Nephron (organoid): Measurements from ENCODE around the gene DENND1B.

ENCODE experiments used
- H3K27ac Mint-ChIP-seq, 3 experiments: 2 replicates each; pipeline ENCODE4 v1.8.0; 2020; ENCODE audit warnings: mixed read lengths in 3 of 3, mild to moderate bottlenecking in 2 of 3, moderate library complexity in 1 of 3
- H3K27me3 Mint-ChIP-seq: 2 replicates; pipeline ENCODE4 v1.8.0; 2021; ENCODE audit warnings: low read depth, mild to moderate bottlenecking, moderate library complexity, mixed read lengths
- H3K36me3 Mint-ChIP-seq: 2 replicates; pipeline ENCODE4 v1.8.0; 2020; ENCODE audit warnings: low read depth, mixed read lengths
- H3K4me1 Mint-ChIP-seq: 2 replicates; pipeline ENCODE4 v1.8.0; 2020; ENCODE audit warnings: mixed read lengths
- H3K4me3 Mint-ChIP-seq, 3 experiments: 2 replicates each; pipeline ENCODE4 v1.8.0; 2020; ENCODE audit warnings: mild to moderate bottlenecking in 3 of 3, mixed read lengths in 3 of 3, moderate library complexity in 2 of 3
- H3K9me3 Mint-ChIP-seq: 2 replicates; pipeline ENCODE4 v1.8.0; 2020; ENCODE audit warnings: mixed read lengths
- TF ChIP-seq, protein P1 (sequence below), 3 experiments: fragments of 200-600 bp; sonication (generic); IDR thresholded peaks; one replicate each; pipeline ENCODE4 v1.5.0; 2021; ENCODE audit warnings: antibody characterized with exemption in 3 of 3; ENCODE audit not compliant: unreplicated experiment in 3 of 3

The DENND1B gene

DNA sequence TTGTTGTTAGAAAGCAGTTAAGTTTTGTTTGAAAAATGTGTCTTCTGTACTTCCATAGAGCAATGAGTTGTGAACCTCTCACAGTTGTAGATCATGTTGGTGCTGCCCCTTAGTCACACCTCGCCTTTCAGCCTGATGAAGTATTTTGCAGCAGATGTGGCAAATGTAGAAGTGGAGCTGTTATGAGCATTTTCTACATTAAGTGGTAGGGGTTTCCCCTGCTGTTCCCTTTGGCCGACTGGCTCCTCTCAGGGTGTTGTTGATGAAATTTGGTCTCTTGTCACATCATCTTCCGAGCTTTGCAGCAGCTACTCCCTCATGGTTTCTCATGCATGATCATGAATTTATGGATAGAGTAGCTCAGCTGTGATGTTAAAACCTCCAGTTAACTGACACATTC is 33.6 kb upstream of the DENND1B start:
- Mint-ChIP-seq H3K4me1 (no peaks in the 10 kb centered on the region), H3K36me3 (no peaks in the 10 kb centered on the region), H3K27me3 (peaks cover 27% of the 10 kb centered on the region), H3K4me3 (no peak overlapping the region), H3K27ac (no peak overlapping the region), H3K9me3 (peaks cover 3% of the 10 kb centered on the region)
- TF ChIP-seq, protein P1, sequence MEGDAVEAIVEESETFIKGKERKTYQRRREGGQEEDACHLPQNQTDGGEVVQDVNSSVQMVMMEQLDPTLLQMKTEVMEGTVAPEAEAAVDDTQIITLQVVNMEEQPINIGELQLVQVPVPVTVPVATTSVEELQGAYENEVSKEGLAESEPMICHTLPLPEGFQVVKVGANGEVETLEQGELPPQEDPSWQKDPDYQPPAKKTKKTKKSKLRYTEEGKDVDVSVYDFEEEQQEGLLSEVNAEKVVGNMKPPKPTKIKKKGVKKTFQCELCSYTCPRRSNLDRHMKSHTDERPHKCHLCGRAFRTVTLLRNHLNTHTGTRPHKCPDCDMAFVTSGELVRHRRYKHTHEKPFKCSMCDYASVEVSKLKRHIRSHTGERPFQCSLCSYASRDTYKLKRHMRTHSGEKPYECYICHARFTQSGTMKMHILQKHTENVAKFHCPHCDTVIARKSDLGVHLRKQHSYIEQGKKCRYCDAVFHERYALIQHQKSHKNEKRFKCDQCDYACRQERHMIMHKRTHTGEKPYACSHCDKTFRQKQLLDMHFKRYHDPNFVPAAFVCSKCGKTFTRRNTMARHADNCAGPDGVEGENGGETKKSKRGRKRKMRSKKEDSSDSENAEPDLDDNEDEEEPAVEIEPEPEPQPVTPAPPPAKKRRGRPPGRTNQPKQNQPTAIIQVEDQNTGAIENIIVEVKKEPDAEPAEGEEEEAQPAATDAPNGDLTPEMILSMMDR (IDR thresholded peaks at IDR 0.05; ENCODE audit: unreplicated experiment in 3 of 3), result no peak

DNA sequence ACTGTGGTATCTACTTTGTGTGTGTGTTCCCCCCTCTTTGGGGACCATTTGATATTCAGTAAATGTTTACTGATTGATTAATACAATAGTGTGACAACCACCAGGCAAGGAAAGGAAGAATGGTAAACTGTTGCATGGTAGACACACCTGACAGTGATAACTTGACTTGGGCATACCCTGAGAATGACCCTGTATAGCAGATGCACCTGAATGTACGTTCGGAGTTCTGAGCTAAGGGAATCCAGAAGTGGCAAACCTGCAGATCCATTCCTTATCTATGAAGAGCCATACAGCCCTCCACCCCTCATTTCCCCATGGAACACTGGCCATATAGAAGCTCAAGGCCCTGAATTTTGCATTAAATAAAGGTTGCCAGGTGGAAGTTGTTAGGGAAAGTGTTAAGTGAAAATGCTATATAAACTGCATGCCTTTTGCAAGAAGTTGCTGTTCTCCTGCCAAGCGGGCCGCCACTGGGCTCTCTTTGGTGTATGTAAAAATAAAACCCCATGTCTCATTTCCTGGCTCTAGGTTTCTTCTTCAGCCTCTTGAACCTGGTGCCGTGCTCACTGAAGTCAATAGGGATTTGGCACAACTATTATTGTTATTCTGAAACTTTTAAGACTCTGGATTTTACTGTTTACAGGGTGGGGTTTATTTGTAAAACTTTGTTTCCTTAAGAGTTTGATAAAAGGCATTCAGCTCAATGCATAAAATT is 32.6 kb upstream of the DENND1B start:
- no peak overlapping the region for H3K4me3 Mint-ChIP-seq
- H3K4me1 Mint-ChIP-seq, result no peaks in the 10 kb centered on the region
- H3K27me3 Mint-ChIP-seq, result peaks cover 24% of the 10 kb centered on the region
- peaks cover under 1% of the 10 kb centered on the region for H3K9me3 Mint-ChIP-seq
- H3K36me3 Mint-ChIP-seq, result no peaks in the 10 kb centered on the region
- H3K27ac Mint-ChIP-seq, result no peak overlapping the region
- TF ChIP-seq, protein P1 (IDR thresholded peaks at IDR 0.05; ENCODE audit: unreplicated experiment in 3 of 3), result no peak

DNA sequence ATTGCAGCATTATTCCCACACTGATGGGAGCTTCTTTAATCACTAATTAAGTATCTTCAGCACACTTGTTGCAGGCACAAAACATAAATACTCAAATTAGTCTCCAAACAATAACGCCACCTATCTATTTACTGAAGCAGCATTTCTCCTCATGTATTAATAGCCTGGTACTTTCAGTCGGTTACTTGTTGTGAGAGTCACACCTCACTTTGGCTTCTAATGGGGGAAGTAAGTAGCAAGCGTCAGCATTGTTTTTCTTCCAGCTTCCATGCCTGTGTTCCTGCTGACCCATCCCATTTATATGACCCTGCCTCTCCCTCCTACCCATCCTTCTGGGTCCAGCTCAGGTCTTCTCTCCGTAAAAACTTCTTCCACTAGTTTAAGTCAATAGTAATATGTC is 31.9 kb upstream of the DENND1B start:
- H3K27me3 Mint-ChIP-seq, result peaks cover 23% of the 10 kb centered on the region
- no peak overlapping the region for H3K4me3 Mint-ChIP-seq
- no peaks in the 10 kb centered on the region for H3K9me3 Mint-ChIP-seq
- H3K36me3 Mint-ChIP-seq, result no peaks in the 10 kb centered on the region
- no peak overlapping the region for H3K27ac Mint-ChIP-seq
- H3K4me1 Mint-ChIP-seq, result no peaks in the 10 kb centered on the region
- TF ChIP-seq, protein P1 (IDR thresholded peaks at IDR 0.05; ENCODE audit: unreplicated experiment in 3 of 3), result no peak

DNA sequence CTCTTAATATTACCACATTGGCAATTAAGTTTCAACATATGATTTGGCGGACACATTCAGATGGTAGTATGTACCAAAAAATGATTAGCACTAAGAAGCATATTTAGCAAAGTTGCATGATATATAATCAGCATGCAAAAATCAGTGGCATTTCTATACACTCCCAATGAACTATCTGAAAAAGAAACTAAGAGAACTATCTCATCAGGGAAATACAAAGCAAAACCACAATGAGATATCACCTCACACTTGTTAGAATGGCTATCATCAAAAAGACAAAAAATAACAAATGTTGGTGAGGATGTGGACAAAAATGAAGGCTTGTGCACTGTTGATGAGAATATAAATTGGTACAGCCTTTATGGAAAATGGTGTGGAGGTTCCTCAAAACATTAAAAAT is 31.4 kb upstream of the DENND1B start:
- peaks cover 4% of the 10 kb centered on the region for H3K9me3 Mint-ChIP-seq
- TF ChIP-seq, protein P1 (IDR thresholded peaks at IDR 0.05; ENCODE audit: unreplicated experiment in 3 of 3), result no peak
- peaks cover 25% of the 10 kb centered on the region for H3K27me3 Mint-ChIP-seq
- H3K4me3 Mint-ChIP-seq, result no peak overlapping the region
- H3K27ac Mint-ChIP-seq, result no peak overlapping the region
- no peaks in the 10 kb centered on the region for H3K36me3 Mint-ChIP-seq
- H3K4me1 Mint-ChIP-seq, result no peaks in the 10 kb centered on the region

DNA sequence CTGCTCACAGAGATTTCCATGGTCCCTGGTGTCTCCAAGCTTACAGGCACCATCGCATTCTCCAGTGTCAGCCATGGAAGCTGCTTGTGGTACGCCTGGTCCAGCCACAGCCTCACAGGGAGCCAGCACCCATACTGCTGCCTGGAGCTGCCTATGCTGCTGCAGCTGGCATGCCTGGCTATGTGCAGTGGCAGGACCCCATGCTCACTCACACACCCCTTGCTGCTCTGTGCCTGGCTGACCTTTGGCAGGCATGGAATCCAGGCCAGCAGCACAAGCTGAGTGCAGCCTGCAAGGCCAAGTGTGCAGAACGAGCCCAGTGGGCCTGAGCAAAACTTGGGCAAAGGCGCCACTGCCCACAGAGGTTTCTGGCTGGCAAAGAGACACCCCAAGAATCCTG is 26.4 kb upstream of the DENND1B start:
- Mint-ChIP-seq H3K4me1 (no peaks in the 10 kb centered on the region), H3K27me3 (peaks cover 8% of the 10 kb centered on the region), H3K4me3 (no peak overlapping the region), H3K9me3 (peaks cover 26% of the 10 kb centered on the region), H3K36me3 (peaks cover 8% of the 10 kb centered on the region), H3K27ac (no peak overlapping the region)
- TF ChIP-seq, protein P1 (IDR thresholded peaks at IDR 0.05; ENCODE audit: unreplicated experiment in 3 of 3), result no peak

DNA sequence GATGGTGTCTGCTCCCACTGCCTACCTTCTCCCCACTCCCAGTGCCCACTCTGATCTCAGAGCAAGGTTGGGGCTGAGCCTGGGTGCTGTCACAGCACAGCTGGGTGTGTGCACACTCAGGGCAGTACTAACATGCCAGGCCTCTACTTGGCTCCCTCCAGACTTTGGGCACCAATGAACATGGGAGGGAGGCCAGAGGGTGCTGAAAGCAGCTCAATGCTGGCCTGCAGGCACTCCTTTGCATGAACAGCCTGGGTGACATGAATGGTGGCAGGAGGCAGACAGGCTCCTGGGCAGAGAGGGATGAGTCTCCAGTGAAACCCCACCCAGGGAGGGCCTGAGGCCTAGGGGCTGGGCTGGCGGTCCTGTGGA is 25.8 kb upstream of the DENND1B start:
- no peak overlapping the region for H3K27ac Mint-ChIP-seq

More for the DNA sequence above, 25.8 kb upstream of the DENND1B start:
- Mint-ChIP-seq H3K4me1 (no peaks in the 10 kb centered on the region), H3K4me3 (no peak overlapping the region), H3K36me3 (peaks cover 8% of the 10 kb centered on the region), H3K9me3 (peaks cover 32% of the 10 kb centered on the region), H3K27me3 (peaks cover 8% of the 10 kb centered on the region)
- TF ChIP-seq, protein P1 (IDR thresholded peaks at IDR 0.05; ENCODE audit: unreplicated experiment in 3 of 3), result no peak
